ENCODE data around the gene FA2H.

The FA2H gene

GRCh38 chr16:74700116-74700437, 74.5 kb downstream of the FA2H start:
- Histone ChIP-seq H3K27me3 (ENCODE audit: insufficient read depth, poor library complexity, severe bottlenecking) (no peaks in the 10 kb centered on the region), H3K9me3 (ENCODE audit: severe bottlenecking) (no peaks in the 10 kb centered on the region), H3K4me3 (ENCODE audit: severe bottlenecking) (peak overlapping the region; percentile 74), H3K27ac (ENCODE audit: poor library complexity, severe bottlenecking) (peak overlapping the region; percentile 81), H3K4me1 (ENCODE audit: insufficient read depth, poor library complexity, severe bottlenecking) (peaks cover 19% of the 10 kb centered on the region), H3K36me3 (ENCODE audit: low read depth) (peaks cover 13% of the 10 kb centered on the region)
- ATAC-seq (ENCODE audit: low read depth) (peak; percentile 10; the same call in 1 of the 3 replicates), DNase-seq (ENCODE audit: low spot score) (no peak)
- no peak for TF ChIP-seq CTCF (IDR thresholded peaks at IDR 0.05; ENCODE audit: poor library complexity, severe bottlenecking)

GRCh38 chr16:74699666-74700065, 75.0 kb downstream of the FA2H start:
- no peak for DNase-seq (ENCODE audit: low spot score)
- Histone ChIP-seq H3K9me3 (ENCODE audit: severe bottlenecking) (no peaks in the 10 kb centered on the region), H3K36me3 (ENCODE audit: low read depth) (peaks cover 17% of the 10 kb centered on the region), H3K27me3 (ENCODE audit: insufficient read depth, poor library complexity, severe bottlenecking) (no peaks in the 10 kb centered on the region), H3K4me3 (ENCODE audit: severe bottlenecking) (peak overlapping the region; percentile 74), H3K27ac (ENCODE audit: poor library complexity, severe bottlenecking) (peak overlapping the region; percentile 81), H3K4me1 (ENCODE audit: insufficient read depth, poor library complexity, severe bottlenecking) (peaks cover 19% of the 10 kb centered on the region)
- TF ChIP-seq CTCF (IDR thresholded peaks at IDR 0.05; ENCODE audit: poor library complexity, severe bottlenecking) = no peak
- ATAC-seq (ENCODE audit: low read depth) = no peak

- TF ChIP-seq CTCF (IDR thresholded peaks at IDR 0.05; ENCODE audit: poor library complexity, severe bottlenecking) = no peak
- no peak for DNase-seq (ENCODE audit: low spot score)
- H3K27ac ChIP-seq (ENCODE audit: poor library complexity, severe bottlenecking) = no peak overlapping the region
- H3K9me3 ChIP-seq (ENCODE audit: severe bottlenecking) = no peaks in the 10 kb centered on the region
- ATAC-seq (ENCODE audit: low read depth) = no peak
- peaks cover 19% of the 10 kb centered on the region for H3K4me1 ChIP-seq (ENCODE audit: insufficient read depth, poor library complexity, severe bottlenecking)
- H3K27me3 ChIP-seq (ENCODE audit: insufficient read depth, poor library complexity, severe bottlenecking) = no peaks in the 10 kb centered on the region
- no peak overlapping the region for H3K4me3 ChIP-seq (ENCODE audit: severe bottlenecking)
- peaks cover 27% of the 10 kb centered on the region for H3K36me3 ChIP-seq (ENCODE audit: low read depth)
Measured at GRCh38 chr16:74698222-74698621, 76.4 kb downstream of the FA2H start.

GRCh38 chr16:74695450-74696422, 78.9 kb downstream of the FA2H start:
- TF ChIP-seq CTCF (IDR thresholded peaks at IDR 0.05; ENCODE audit: poor library complexity, severe bottlenecking) = no peak
- peak overlapping the region; percentile 19 for H3K4me3 ChIP-seq (ENCODE audit: severe bottlenecking)
- ATAC-seq (ENCODE audit: low read depth) = peak; percentile 90
- H3K27me3 ChIP-seq (ENCODE audit: insufficient read depth, poor library complexity, severe bottlenecking) = no peaks in the 10 kb centered on the region
- no peaks in the 10 kb centered on the region for H3K9me3 ChIP-seq (ENCODE audit: severe bottlenecking)
- peak overlapping the region; percentile 24 for H3K27ac ChIP-seq (ENCODE audit: poor library complexity, severe bottlenecking)
- peaks cover 49% of the 10 kb centered on the region for H3K36me3 ChIP-seq (ENCODE audit: low read depth)
- H3K4me1 ChIP-seq (ENCODE audit: insufficient read depth, poor library complexity, severe bottlenecking) = peaks cover 13% of the 10 kb centered on the region
- DNase-seq (ENCODE audit: low spot score) = peak; percentile 82
